GM19351 (cell line): Measurements from ENCODE around the gene CLMN.
A peak's percentile ranks its signal among the peaks of the same experiment; 100 is the strongest.
"Not testable (repeated sequence)": the region's sequence is repeated elsewhere in the genome, so short reads cannot be mapped to it uniquely, and the experiment has no call there.

ENCODE experiments used
- ATAC-seq: cut with Tn5 transposase; IDR thresholded peaks from one replicate; pipeline ENCODE4 v1.9.1; 2021; ENCODE audit warnings: mild to moderate bottlenecking, moderate library complexity; ENCODE audit not compliant: unreplicated experiment

CLMN gene

GRCh38 chr14:95146079-95146771 is 173.5 kb downstream of the CLMN start:
- no peak for ATAC-seq

- ATAC-seq, result no peak
These were observed 174.9 kb downstream of the CLMN start for GRCh38 chr14:95144849-95145248.

GRCh38 chr14:95143808-95144620 is 175.7 kb downstream of the CLMN start:
- peak; percentile 45 for ATAC-seq

GRCh38 chr14:95142208-95142607 is 177.5 kb downstream of the CLMN start:
- ATAC-seq, result no peak

GRCh38 chr14:95141684-95142083 is 178.0 kb downstream of the CLMN start:
- no peak for ATAC-seq

- peak; percentile 58 for ATAC-seq
These were observed 179.4 kb downstream of the CLMN start for GRCh38 chr14:95140060-95140858.

- no peak for ATAC-seq
These were observed 180.8 kb downstream of the CLMN start for GRCh38 chr14:95138876-95139275.

GRCh38 chr14:95138455-95138854 is 181.3 kb downstream of the CLMN start:
- ATAC-seq, result not testable (repeated sequence)

- no peak for ATAC-seq
These were observed 181.9 kb downstream of the CLMN start for GRCh38 chr14:95137804-95138167.

- ATAC-seq, result no peak
These were observed 182.4 kb downstream of the CLMN start for GRCh38 chr14:95137164-95137803.

GRCh38 chr14:95136631-95137030 is 183.1 kb downstream of the CLMN start:
- ATAC-seq, result no peak

- no peak for ATAC-seq
These were observed 185.3 kb downstream of the CLMN start for GRCh38 chr14:95134304-95134933.

- no peak for ATAC-seq
These were observed 186.4 kb downstream of the CLMN start for GRCh38 chr14:95133282-95133681.

GRCh38 chr14:95132760-95133159 is 186.9 kb downstream of the CLMN start:
- no peak for ATAC-seq
